Mesenteric fat pad (tissue), 1 donor: ENCODE results near the gene RBM27. TPM values are rescaled to one million over a fixed set of nuclear protein-coding genes. Genes with fewer than 3 reads are reported as not detected.
"Not testable (repeated sequence)": the region's sequence is repeated elsewhere in the genome, so short reads cannot be mapped to it uniquely, and the experiment has no call there.

ENCODE experiments used
- DNase-seq: peaks from one replicate; pipeline ENCODE4 v3.0.0-alpha.2; 2020; ENCODE audit warnings: low spot score
- total RNA-seq: library from RNA; stranded (reverse); fragmentation: NEBNext Ultra II Directional; extraction: Animal tissue kit (Norgen Biotek cat#: 25700); gene quantifications from one replicate; pipeline ENCODE4 v1.2.1, GENCODE V29; 2021
- donor health status: DM: yes; HTN: yes; CAD: no.

RBM27 gene
- total RNA-seq, 1 donor from 2014 or later: 12.2 TPM

- DNase-seq: no peak
Measured at GRCh38 chr5:146205499-146206202, 2.2 kb downstream of the RBM27 start.

- DNase-seq: no peak
Measured at GRCh38 chr5:146206257-146206656, 2.9 kb downstream of the RBM27 start.

GRCh38 chr5:146208916-146209522 is 5.6 kb downstream of the RBM27 start:
- DNase-seq: no peak

GRCh38 chr5:146209714-146210113 is 6.3 kb downstream of the RBM27 start:
- DNase-seq: no peak

GRCh38 chr5:146210810-146211209 is 7.4 kb downstream of the RBM27 start:
- DNase-seq: not testable (repeated sequence)

GRCh38 chr5:146213210-146213826 is 9.9 kb downstream of the RBM27 start:
- DNase-seq: no peak

GRCh38 chr5:146214881-146215280 is 11.5 kb downstream of the RBM27 start:
- DNase-seq: not testable (repeated sequence)

GRCh38 chr5:146218168-146218567 is 14.8 kb downstream of the RBM27 start:
- DNase-seq: no peak

GRCh38 chr5:146219243-146219642 is 15.8 kb downstream of the RBM27 start:
- no peak for DNase-seq

GRCh38 chr5:146221234-146221633 is 17.8 kb downstream of the RBM27 start:
- DNase-seq: no peak

- no peak for DNase-seq
Measured at GRCh38 chr5:146222005-146222404, 18.6 kb downstream of the RBM27 start.

- no peak for DNase-seq
Measured at GRCh38 chr5:146223179-146223578, 19.8 kb downstream of the RBM27 start.

GRCh38 chr5:146229222-146229621 is 25.8 kb downstream of the RBM27 start:
- DNase-seq: no peak

GRCh38 chr5:146232223-146232622 is 28.8 kb downstream of the RBM27 start:
- no peak for DNase-seq

GRCh38 chr5:146233441-146233840 is 30.0 kb downstream of the RBM27 start:
- DNase-seq: no peak

GRCh38 chr5:146238973-146239372 is 35.6 kb downstream of the RBM27 start:
- DNase-seq: no peak

- no peak for DNase-seq
Measured at GRCh38 chr5:146240951-146241350, 37.5 kb downstream of the RBM27 start.

- DNase-seq: no peak
Measured at GRCh38 chr5:146243247-146243646, 39.8 kb downstream of the RBM27 start.

GRCh38 chr5:146248561-146248960 is 45.2 kb downstream of the RBM27 start:
- no peak for DNase-seq

GRCh38 chr5:146249801-146250200 is 46.4 kb downstream of the RBM27 start:
- no peak for DNase-seq
